Measurements from ENCODE around the gene SAA2.
"Not testable (repeated sequence)": the region's sequence is repeated elsewhere in the genome, so short reads cannot be mapped to it uniquely, and the experiment has no call there.

SAA2 gene

GRCh38 chr11:18280438-18281045 is 32.1 kb upstream of the SAA2 start:
- peak; percentile 48 for DNase-seq (ENCODE audit: low spot score)
- in situ Hi-C loops (cut with MboI; ENCODE audit: low sequenced_read_pairs, unreplicated experiment), result no loop called here
- no peak for TF ChIP-seq CTCF (IDR thresholded peaks at IDR 0.05; ENCODE audit: borderline replicate concordance, control extremely low read depth, extremely low read depth, insufficient read depth, missing control alignments)

- in situ Hi-C loops (cut with MboI; ENCODE audit: low sequenced_read_pairs, unreplicated experiment), result no loop called here
- TF ChIP-seq CTCF (IDR thresholded peaks at IDR 0.05; ENCODE audit: borderline replicate concordance, control extremely low read depth, extremely low read depth, insufficient read depth, missing control alignments), result no peak
- no peak for DNase-seq (ENCODE audit: low spot score)
Measured at GRCh38 chr11:18277565-18278271, 29.2 kb upstream of the SAA2 start.

GRCh38 chr11:18271206-18271605 is 22.7 kb upstream of the SAA2 start:
- no peak for DNase-seq (ENCODE audit: low spot score)
- in situ Hi-C loops (cut with MboI; ENCODE audit: low sequenced_read_pairs, unreplicated experiment), result no loop called here
- no peak for TF ChIP-seq CTCF (IDR thresholded peaks at IDR 0.05; ENCODE audit: borderline replicate concordance, control extremely low read depth, extremely low read depth, insufficient read depth, missing control alignments)

GRCh38 chr11:18270102-18270501 is 21.6 kb upstream of the SAA2 start:
- no peak for TF ChIP-seq CTCF (IDR thresholded peaks at IDR 0.05; ENCODE audit: borderline replicate concordance, control extremely low read depth, extremely low read depth, insufficient read depth, missing control alignments)
- DNase-seq (ENCODE audit: low spot score), result no peak
- in situ Hi-C loops (cut with MboI; ENCODE audit: low sequenced_read_pairs, unreplicated experiment), result no loop called here

- in situ Hi-C loops (cut with MboI; ENCODE audit: low sequenced_read_pairs, unreplicated experiment); DNase-seq (ENCODE audit: low spot score): not testable (repeated sequence)
Measured at GRCh38 chr11:18269252-18269651, 20.8 kb upstream of the SAA2 start.

GRCh38 chr11:18267335-18268133 is 19.1 kb upstream of the SAA2 start:
- in situ Hi-C loops (cut with MboI; ENCODE audit: low sequenced_read_pairs, unreplicated experiment); DNase-seq (ENCODE audit: low spot score): not testable (repeated sequence)

- TF ChIP-seq CTCF (IDR thresholded peaks at IDR 0.05; ENCODE audit: borderline replicate concordance, control extremely low read depth, extremely low read depth, insufficient read depth, missing control alignments), result no peak
- in situ Hi-C loops (cut with MboI; ENCODE audit: low sequenced_read_pairs, unreplicated experiment), result no loop called here
- no peak for DNase-seq (ENCODE audit: low spot score)
Measured at GRCh38 chr11:18265949-18266348, 17.5 kb upstream of the SAA2 start, which contains the start of gene SAA1. Gene SAA1 (plus strand): TSS chr11:18266264. CDS start chr11:18266888, 624 bp downstream.

Measured in GM13976 (cell line).